HG02943 (cell line): ENCODE data around the gene RND1.

Experiments used
- ATAC-seq: cut with Tn5 transposase; IDR thresholded peaks from one replicate; pipeline ENCODE4 v1.9.1; 2021; ENCODE audit warnings: mild to moderate bottlenecking, low read depth, moderate library complexity; ENCODE audit not compliant: unreplicated experiment

RND1 gene

GRCh38 chr12:48813465-48814261 lies 52.0 kb downstream of the RND1 start:
- ATAC-seq = no peak

DNA sequence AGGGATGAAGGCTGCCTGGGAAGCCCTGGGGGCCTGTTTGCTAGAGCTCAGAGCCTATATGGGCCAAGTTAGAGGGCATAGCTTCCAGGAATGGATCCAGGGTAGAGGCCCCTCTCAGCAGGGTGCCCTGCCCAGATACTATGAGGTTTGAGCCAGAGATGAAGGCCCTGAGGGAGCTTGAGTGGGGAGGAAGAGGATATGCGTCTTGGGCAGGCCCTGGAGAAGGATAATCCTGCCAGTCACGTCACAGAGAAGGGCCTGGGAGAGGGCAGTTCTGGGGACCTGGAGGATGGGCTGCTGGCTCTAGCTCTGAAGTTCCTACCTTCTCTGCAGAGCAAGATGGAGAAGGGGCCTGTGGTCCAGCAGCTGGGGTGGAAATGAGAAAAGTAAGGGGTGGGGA lies 53.3 kb downstream of the RND1 start:
- ATAC-seq = no peak

- ATAC-seq = no peak
Measured at GRCh38 chr12:48811437-48812090, 54.1 kb downstream of the RND1 start.

GRCh38 chr12:48810903-48811431 lies 54.7 kb downstream of the RND1 start:
- ATAC-seq = no peak

DNA sequence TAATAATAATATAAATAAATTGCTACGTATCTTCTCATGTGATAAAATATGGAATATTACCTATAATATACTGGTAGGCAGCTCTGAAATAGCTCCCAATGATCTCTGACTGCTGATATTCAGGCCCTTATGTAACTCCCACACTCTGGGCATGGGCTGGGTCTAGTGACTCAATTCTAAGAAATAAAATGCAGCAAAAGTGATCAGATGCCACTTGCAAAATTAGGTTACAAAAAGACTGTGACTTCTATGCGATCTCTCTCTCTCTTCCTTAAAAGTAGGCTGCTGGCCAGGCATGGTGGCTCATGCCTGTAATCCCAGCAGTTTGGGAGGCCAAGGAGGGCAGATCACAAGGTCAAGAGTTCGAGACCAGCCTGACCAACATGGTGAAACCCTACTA lies 57.7 kb downstream of the RND1 start:
- no peak for ATAC-seq
